ENCODE results near the gene PLEKHA7.
"Not testable (repeated sequence)": the region's sequence is repeated elsewhere in the genome, so short reads cannot be mapped to it uniquely, and the experiment has no call there.

PLEKHA7 gene

DNA sequence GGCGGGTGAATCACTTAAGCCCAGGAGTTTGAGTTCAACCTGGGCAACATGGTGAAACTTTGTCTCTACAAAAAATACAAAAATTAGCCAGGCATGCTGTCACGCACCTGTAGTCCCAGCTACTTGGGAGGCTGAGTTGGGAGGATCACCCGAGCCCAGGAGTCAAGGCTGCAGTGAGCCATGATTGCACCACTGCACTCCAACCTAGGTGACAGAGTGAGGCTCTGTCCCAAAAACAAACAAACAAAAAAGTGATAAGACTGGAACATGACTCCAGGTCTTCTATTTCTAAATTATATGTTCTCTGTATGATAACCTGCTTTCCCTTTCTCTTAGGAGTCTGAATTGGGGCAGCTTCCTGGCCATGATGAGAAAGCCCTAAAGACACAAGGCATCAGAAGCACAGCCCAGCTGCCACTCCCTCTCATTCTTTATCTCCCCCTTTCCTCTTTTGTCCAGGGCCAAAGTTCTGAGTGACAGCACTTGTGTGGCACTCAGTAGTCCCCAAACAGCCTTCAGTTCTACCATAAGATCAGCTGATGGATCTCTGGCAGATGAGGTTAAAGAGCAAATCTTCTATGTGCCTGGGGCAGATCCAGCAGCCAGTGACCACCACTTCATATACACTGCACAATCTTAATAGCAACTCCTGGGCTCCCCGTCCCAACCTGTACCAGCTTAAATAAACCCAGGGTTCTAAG is 139.8 kb downstream of the PLEKHA7 start:
- no peak for DNase-seq

DNA sequence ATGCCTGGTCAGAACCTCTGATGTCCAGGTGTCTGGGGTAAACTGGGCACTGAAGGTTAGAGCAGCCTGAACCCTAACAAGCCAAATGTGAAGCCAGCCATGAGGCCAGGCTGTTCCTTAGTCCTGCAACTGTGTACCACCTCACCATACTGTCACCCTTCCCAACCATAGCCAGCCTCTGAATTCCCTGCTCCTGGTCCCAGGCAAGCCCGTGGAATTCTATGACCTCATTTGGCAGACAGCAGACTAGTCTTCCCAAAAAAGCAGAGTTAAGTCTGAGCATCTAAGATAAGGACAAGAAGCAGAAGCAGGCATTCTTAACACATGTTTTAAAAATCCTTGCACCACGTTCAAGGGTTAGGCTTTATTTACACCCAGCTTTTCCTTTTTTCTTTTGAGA is 140.9 kb downstream of the PLEKHA7 start:
- no peak for DNase-seq

DNA sequence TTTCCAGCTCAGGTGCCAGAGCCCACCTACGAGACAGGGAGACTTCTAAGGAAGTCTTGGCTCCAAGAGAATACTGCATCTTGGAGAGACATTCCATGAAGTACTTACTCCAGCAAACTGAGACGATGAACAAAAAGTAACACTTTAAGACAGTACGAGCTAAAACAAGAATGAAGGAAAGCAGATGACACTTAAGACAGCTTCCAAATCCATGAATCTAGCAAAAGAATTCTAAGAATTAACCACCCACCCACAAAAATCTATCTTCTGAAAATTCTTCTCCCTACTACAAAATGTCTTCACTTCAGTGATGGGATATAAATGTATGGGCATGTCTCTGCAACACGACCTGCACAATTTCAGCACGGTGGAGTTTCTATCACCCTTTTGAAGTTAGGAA is 142.8 kb downstream of the PLEKHA7 start:
- no peak for DNase-seq

DNA sequence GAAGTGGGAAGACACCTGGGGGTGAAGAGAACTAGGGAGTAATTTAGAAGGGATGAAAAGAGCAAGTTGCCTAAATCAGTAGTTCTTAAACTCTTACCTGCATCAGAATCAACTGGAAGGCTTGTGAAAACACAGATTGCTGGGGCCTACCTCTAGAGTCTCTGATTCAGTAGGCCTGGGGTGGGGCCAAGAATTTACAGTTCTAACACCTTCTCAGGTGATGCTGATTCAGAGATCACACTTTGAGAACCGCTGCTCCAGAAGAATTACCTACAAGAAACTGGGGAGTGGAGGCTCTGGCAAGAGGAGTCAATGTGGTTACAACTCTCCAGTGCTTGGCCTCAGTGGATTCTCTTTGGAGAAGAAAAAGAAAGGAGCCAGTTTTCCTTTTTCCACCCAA is 147.1 kb downstream of the PLEKHA7 start:
- DNase-seq, result no peak

DNA sequence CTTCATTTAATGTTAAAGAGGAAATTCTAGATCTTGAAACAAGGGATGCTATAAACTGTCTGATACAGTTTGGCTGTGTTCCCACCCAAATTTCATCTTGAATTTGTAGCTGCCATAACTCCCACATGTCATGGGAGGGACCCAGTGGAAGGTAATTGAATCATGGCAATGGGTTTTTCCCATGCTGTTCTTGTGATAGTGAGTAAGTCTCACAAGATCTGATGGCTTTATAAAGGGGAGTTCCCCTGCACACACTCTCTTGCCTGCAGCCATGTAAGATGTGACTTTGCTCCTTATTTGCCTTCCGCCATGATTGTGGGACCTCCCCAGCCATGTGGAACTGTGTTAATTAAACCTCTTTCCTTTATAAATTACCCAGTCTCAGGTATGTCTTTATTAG is 149.8 kb downstream of the PLEKHA7 start:
- not testable (repeated sequence) for DNase-seq

DNA sequence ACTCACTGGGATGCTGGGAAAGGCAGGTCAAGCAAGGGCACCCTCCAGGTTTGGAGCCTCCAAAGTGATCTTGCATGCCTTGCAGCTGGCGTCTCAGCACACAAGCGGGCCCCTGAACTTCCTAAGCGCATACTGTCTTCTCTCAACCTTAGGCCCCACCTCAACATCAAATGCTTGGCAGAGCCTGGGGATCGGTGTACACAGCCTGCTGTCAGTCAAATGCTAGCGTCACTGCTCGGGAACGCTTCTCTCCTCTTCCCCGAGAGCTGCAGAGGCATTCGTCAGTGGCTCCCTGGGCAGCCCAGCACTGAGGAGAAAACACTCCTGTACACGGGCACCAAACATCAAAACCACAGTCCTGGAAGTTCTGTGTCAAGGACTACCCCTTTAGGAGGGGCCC is 150.8 kb downstream of the PLEKHA7 start:
- DNase-seq, result no peak

DNA sequence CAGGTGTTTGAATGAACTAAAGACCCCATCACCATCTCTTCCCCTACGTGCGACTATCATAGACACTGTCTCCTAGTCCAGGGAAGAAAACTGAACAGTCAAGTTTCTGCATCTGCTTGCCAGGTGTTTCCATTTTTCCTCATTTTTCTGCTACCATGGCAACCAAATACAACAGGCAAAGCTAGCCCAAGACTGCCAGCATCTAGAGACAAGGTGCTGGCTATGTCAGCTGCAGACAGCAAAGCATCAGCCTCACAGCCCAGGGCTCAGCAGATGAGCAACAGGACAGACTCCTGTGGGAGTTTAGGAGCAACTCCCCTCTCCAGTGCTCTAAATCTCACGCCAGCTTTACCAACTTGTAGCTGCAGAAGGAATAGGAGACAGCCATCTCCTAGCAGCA is 151.5 kb downstream of the PLEKHA7 start:
- DNase-seq, result no peak

DNA sequence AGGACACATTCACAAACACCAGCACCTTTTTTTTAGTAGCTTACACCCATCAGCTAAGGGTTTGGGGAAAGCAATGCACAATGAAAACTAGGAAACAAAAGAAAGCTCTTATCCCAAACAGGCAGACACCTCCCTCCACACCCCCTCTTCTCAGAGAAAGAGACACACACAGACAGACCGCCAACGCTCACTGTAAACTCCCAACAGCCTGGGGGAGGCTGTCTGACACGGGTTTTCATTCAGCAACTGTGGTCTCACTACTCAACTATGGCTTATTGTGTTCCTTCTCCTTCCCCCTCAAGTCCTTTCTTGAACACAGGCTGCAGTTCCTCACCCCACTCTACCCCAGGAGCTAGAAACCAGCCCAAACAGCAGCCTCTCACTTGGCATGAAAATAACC is 152.4 kb downstream of the PLEKHA7 start:
- DNase-seq, result no peak

DNA sequence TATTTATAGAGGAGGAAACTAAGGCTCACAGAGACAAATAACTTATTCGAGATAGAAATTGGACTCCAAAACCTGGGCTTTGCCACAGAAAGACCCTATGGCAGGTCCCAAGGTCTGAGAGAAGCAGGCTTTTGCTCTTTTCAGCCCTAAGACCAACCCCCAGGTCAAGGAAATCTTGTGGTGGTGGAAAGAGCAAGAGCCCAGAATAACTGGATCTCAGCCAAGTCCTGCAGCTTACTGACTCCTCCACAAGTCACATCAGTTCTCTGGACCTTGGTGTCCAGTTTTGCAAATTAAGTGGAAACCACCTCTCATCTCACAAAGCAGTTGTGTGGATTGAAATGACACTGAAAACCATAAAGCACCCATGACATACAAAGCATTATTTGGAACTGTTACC is 153.6 kb downstream of the PLEKHA7 start:
- DNase-seq, result no peak

DNA sequence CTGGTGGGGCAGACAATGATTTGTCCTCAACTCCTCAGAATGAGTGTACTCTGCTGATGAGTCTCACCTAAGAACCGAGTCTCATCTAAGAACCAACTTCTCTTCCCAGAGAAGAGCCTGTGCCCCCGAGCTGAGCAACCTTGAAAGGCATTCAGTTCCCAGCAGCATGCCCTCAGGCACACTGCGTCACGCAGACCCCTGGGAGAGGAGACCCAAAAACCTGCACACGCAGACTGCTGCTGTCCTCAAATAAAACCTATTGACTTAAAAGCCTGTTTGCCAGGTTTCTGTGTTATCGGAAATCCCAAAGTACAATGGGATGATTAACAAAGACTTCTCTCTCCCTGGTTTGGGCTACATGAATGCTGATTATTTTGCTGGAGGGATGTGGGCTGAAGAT is 154.6 kb downstream of the PLEKHA7 start:
- no peak for DNase-seq

DNA sequence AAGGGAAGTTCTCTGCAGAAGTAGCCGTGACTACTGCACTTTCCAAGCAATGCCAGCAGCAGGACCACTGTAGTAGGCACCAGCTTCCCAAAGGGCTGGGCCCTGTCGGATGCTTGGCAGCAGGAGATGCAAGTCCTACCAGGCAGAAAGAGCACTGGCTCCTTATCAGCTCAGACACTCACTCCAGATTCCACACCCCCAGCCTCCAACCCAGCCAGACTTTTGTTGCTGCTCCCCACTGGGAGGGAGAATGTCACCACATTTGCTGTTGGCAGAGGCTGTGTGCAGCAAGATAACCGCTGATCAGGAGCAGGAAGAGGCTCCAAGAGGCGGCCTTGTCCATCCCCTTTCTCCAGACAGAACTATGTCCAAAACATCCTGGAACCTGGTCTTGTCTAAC is 157.0 kb downstream of the PLEKHA7 start:
- no peak for DNase-seq

DNA sequence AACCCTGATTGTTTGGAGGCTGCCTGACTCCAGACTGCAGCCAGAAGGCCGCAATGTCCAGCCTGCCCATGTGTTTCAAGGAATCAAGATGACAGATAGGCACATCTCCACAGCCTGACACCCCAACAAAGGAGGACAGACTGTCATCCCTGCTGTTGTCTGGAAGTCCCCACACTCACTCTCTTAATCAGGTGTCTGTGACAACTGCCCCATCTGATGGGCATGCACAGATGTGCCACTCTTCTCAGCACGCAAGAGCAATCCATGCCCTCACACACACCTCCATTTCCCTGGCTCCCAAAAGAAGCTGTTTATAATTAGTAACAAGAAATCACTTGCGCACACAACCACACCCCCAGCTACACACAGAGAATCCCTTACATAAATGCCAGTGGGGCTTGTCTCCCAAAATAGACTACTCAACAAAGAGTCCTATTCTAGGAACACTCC is 158.2 kb downstream of the PLEKHA7 start:
- DNase-seq, result no peak

DNA sequence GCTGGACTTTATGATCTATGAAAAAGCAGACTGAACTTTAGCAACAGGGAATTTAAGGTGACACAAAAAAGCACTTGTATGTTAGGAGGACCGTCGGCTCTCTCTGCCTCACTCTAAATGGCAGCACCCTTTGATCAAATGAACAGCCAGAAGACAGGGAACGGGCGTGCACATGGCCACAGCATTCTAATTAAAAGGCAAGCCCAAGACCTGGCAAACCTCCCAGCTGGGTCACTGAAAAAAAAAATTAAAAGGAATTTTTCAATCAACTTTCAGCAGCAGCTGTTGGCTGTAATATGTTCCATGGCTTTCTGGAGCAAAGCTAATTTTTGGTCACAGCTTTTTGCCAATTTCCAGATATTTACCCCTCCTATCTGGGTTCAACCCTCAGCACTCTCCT is 159.2 kb downstream of the PLEKHA7 start:
- no peak for DNase-seq

DNA sequence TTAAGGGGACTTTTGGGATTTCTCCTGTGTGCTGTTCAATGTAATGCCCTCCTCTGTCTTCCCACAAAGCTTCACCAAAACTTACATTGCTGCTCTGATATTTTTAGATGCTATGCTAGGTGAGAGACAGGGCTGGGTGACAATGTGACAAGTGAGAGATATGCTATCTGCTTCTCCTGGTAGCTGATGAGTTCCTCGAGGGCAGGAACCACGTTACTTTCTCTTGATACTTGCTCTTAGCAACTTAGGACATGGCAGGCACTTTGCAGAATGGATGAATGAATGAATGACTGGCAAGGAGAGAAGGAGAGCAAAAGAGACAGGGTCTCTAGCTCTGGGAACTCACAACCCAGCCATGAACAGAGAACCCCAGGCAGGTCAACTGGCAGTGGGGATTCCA is 160.4 kb downstream of the PLEKHA7 start:
- DNase-seq, result no peak

DNA sequence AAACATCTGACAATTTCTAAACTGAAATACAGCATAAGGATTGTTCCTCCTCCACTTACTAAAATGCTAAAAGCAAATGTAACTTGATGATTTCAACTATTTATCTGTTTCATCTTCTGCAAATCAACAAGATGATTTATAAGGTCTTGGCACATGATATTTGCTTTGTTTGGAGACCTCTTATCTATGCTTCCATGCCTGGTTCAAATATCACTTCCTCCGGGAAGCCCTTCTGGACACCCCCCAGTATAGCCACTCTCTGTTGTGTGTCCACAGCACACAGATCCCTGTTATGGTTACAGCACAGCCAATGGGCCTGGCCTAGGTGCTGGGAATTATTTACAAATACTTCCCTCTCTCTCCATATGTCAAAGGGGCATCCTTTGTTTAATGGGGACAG is 160.9 kb downstream of the PLEKHA7 start:
- DNase-seq, result no peak

DNA sequence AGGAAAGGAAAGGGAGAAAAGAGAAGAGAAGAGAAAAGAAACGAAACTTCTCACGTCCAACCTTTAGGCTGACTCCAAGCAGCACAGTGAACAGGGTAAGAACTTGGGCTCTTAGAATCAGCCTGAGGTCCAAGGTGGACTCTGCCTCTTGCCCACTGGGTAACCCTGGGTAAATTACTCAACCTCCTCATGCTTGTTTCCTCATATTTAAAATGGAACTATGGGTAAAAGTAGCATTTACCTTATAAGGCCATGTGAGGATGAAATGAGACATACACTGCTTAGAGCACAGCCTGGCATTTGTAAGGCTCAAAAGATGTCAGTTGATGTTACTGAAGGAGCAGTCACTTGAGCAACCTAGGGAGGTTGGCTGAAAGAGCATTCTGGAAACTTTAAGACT is 167.9 kb downstream of the PLEKHA7 start:
- no peak for DNase-seq

DNA sequence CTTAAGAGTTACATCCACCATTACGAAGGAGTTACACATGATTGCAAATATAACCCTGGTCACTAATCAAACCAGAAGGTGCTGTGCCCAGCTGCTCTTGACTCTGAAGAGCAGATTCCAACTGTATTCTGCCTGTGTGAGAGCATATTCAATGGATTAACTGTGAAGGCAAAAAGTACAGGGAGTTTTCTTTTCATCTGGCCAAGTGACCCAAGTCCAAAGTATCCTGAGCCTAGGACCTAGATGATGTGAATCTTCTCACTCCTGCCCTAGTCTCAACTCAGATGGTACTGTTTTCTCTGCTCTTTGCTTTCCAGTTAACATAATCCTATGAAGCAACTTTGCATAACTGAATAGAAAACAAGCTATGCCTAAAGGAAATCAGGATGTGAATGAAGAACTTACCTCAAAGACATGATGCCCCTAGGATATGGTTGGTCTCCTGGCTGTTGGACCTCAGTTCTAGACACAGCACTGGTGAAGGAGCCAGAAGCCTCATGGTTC is 169.9 kb downstream of the PLEKHA7 start:
- no peak for DNase-seq

DNA sequence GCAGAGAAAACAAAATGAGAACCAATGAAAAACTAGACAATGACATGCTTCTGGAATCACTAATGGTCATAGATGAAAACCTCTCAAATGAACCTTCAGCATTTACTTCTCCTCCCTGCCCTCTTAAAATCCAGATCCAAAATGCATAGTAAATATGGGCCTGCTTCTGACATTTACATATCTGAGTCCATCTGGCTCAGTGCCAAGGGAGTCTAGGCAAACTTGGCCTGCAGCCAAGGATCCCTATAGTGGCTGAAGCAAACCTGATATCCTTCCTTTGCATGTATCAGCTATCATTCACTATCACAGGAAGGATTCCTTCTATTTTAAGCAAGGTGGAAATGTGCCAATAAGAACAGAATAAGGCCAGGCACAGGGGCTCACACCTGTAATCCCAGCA is 170.9 kb downstream of the PLEKHA7 start:
- DNase-seq, result no peak

DNA sequence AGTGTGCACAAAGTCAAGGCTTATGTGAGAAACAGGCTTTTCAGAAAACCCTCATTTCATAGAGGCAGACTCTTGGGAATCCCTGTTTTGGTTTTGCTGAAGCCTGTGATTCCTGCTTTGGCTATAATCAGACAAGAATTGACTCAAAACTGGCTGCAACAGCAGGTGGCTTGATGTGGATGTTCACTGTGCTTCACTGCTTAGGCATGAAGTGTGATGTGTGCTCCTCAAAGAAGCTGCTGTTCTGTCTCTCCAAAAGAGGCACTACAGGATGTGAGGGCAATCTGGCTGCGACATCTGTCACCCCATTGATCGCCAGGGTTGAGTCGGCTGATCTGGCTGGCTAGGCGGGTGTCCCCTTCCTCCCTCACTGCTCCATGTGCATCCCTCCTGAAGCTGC is 172.2 kb downstream of the PLEKHA7 start:
- no peak for DNase-seq

DNA sequence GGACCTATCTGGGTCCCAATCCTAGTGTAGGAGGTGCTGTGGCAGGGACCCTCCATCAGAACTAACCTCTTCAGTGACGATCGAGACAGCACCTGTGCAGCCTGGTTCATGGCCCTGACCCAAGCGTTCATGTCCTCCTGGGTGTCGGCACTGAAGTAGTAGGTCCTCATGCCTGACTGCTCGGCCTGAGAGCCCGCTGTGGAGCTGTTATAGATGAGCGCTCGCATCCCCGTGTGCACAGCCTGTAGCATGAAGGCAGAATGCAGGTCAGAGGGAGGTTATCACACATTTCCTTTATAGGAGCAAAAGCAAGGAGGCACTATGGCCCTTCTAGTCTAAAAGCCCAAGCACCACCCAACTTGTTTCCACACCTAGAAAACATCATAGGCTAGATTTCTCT is 172.7 kb downstream of the PLEKHA7 start:
- no peak for DNase-seq

DNA sequence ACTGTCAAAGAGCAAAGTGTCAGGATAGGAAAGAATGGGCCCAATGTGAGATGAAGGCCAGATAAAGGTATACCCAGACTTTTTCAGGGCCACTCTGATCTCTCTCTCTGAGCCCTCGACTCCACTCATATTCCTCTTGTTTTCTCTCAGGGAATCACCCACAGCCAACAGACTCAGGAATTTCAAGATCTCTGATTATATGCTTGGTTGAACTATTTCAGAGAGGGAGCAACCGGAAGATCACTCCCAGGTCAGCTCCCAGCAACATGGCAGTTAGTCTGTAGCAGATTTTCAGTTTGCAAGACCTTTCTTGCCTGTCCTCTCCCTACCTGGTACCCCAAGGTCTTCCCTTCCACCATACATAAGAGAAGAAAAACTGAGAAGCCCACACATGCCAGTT is 173.3 kb downstream of the PLEKHA7 start:
- DNase-seq, result no peak

DNA sequence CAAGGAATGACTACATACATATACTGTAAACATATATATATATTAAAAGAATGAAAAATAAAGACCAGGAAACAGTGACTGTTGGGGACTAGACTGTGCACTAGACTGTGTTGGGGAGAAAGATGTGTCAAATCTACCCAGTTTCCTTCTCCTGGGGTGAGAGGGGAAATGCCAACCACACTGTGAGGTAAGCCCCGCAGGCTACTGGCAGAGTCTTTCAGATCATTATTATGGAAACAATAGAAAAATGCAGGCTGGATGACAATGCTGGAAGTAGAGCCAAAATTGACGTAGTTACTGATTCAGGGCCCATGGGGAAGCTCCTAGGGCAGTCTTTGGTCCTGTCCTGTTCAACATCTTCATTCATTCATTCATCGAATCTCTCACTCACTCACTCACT is 174.4 kb downstream of the PLEKHA7 start:
- no peak for DNase-seq

DNA sequence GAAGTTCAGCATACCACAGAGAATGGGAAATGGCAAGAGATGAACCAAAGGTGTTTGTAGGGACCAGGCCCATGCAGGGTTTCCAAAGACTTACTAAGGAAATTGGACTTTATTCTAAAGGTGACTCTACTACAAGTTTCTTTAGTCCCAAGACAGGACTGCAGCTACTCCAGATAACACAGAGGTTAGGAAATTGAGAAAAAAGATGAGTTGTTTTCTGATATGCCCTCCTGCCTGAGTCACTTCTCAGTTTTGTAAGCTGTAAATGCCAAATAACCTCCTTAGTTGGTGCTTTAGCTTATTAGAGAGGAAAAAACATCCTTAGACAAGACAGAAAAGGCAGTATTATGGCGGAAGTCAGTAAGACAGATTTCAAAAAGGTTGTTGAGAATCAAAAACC is 179.8 kb downstream of the PLEKHA7 start:
- DNase-seq, result no peak

DNA sequence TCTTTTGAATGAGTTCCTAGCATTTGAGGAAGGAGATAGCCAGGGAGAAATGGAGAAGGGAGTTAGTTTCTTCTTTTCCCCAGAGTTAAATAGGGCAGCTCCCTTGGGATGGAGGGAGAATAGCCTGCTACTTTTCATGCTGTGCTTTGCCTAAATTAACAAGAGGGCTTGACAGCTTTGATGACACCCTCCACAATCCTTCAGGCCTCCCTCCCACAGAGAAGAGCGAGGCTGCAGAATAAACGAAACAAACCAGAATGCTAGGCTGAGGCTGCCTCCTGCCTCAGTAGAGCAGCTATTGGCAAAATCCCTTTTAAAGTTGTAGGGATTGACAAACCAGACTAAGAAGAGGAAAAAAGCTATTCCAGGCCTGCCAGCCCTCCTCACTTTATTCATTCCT is 181.2 kb downstream of the PLEKHA7 start:
- no peak for DNase-seq

DNA sequence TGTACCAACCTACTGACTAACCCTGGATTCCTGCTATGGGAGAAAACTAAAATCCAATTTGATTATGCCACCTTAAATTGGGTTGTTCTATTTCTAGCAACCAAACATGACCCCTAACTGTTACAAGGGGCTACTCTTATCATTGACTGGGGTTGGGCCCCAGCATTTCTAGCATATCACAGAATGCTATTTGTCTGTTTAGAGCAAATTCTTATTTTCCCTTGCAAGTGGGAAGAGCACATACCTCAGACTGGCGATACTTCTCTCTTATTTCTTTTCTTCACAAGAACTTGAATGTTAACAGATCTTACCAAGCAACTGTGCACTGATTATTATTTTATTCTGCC is 182.0 kb downstream of the PLEKHA7 start:
- DNase-seq, result no peak

All from activated CD4-positive, alpha-beta T cell treated with anti-CD3 and anti-CD28 coated beads, Interleukin-2, amount 50 U/mL, for 4 hours (primary cell).